Fibroblast of lung (primary cell): ENCODE data around the gene ABL2. TPM values are rescaled to one million over a fixed set of nuclear protein-coding genes. Genes with fewer than 3 reads are reported as not detected.

ENCODE experiments used
- DNase-seq, 2 donors: peaks; one replicate each; pipeline versions ENCODE4 v3.0.0 to v3.0.0-alpha.2; 2010; ENCODE audit warnings: low read depth in 2 of 2
- H2AFZ ChIP-seq: 2 replicates; pipeline ENCODE4 v1.5.1; 2012; ENCODE audit warnings: low read length, control low read depth, inconsistent platforms
- H3K27ac ChIP-seq: 2 replicates; pipeline ENCODE4 v1.5.1; 2011; ENCODE audit warnings: low read length, control low read depth; ENCODE audit not compliant: insufficient read depth
- H3K27me3 ChIP-seq: 2 replicates; pipeline ENCODE4 v1.5.1; 2011; ENCODE audit warnings: mild to moderate bottlenecking, low read length; ENCODE audit not compliant: control insufficient read depth, insufficient read depth
- H3K36me3 ChIP-seq: 2 replicates; pipeline ENCODE4 v1.5.1; 2011; ENCODE audit warnings: low read length; ENCODE audit not compliant: control insufficient read depth, insufficient read depth
- H3K4me1 ChIP-seq: 2 replicates; pipeline ENCODE4 v1.5.1; 2011; ENCODE audit warnings: low read length; ENCODE audit not compliant: control insufficient read depth, insufficient read depth; ENCODE audit errors: extremely low read depth
- H3K4me2 ChIP-seq: 2 replicates; pipeline ENCODE4 v1.5.1; 2011; ENCODE audit warnings: low read length, control low read depth; ENCODE audit not compliant: insufficient read depth; ENCODE audit errors: extremely low read depth
- H3K4me3 ChIP-seq, 4 experiments: fragments of 200-600 bp in 1 of 4; sonication (generic) in 1 of 4; replicated peaks in 1 of 4; 2 replicates each; pipeline ENCODE4 v1.5.1; 2011 to 2016; ENCODE audit warnings: low read length in 4 of 4, low read depth in 3 of 4, mild to moderate bottlenecking in 3 of 4, control low read depth in 2 of 4, inconsistent platforms in 1 of 4, mixed read lengths in 1 of 4; ENCODE audit not compliant: insufficient read depth in 1 of 4; ENCODE audit errors: control extremely low read depth in 1 of 4
- H3K79me2 ChIP-seq: 2 replicates; pipeline ENCODE4 v1.5.1; 2012; ENCODE audit warnings: mild to moderate bottlenecking, low read length, inconsistent platforms; ENCODE audit not compliant: control insufficient read depth, insufficient read depth
- H3K9ac ChIP-seq: 2 replicates; pipeline ENCODE4 v1.5.1; 2011; ENCODE audit warnings: mild to moderate bottlenecking, low read length, control low read depth; ENCODE audit not compliant: insufficient read depth
- H3K9me3 ChIP-seq: 2 replicates; pipeline ENCODE4 v1.5.1; 2012; ENCODE audit warnings: low read depth, low read length; ENCODE audit not compliant: control insufficient read depth, insufficient read depth
- H4K20me1 ChIP-seq: 2 replicates; pipeline ENCODE4 v1.5.1; 2011; ENCODE audit warnings: low read length; ENCODE audit not compliant: control insufficient read depth, insufficient read depth; ENCODE audit errors: extremely low read depth
- CTCF ChIP-seq, 2 donors: IDR thresholded peaks in 1 of 2; conservative IDR thresholded peaks in 1 of 2; 1 replicate in 1 of 2; 2 replicates in 1 of 2; pipeline ENCODE4 v1.5.1; 2011 to 2012; ENCODE audit warnings: low read length in 2 of 2, control low read depth in 1 of 2, inconsistent platforms in 1 of 2, low read depth in 1 of 2, mild to moderate bottlenecking in 1 of 2
- EZH2 ChIP-seq: IDR thresholded peaks from 2 replicates; pipeline ENCODE4 v1.5.1; 2012; ENCODE audit warnings: low read length, control low read depth, mild to moderate bottlenecking; ENCODE audit errors: missing control alignments
- polyA plus RNA-seq, 2 donors: library from polyadenylated mRNA; depleted of rRNA in 1 of 2; stranded (reverse) in 1 of 2; unstranded in 1 of 2; fragments of >200 nt; gene quantifications; 2 replicates each; pipeline ENCODE4 v1.2.1, GENCODE V29; 2011 to 2012; ENCODE audit warnings: missing spikeins in 1 of 2
- total RNA-seq: library from RNA; depleted of rRNA; stranded (reverse); fragments of >200 nt; gene quantifications from 2 replicates; pipeline ENCODE4 v1.2.1, GENCODE V29; 2014

The ABL2 gene
- total and polyA plus RNA-seq, 2 donors (not counting 1 experiment from before 2014, with no cell fraction given): 36.1 to 85.4 TPM

DNA sequence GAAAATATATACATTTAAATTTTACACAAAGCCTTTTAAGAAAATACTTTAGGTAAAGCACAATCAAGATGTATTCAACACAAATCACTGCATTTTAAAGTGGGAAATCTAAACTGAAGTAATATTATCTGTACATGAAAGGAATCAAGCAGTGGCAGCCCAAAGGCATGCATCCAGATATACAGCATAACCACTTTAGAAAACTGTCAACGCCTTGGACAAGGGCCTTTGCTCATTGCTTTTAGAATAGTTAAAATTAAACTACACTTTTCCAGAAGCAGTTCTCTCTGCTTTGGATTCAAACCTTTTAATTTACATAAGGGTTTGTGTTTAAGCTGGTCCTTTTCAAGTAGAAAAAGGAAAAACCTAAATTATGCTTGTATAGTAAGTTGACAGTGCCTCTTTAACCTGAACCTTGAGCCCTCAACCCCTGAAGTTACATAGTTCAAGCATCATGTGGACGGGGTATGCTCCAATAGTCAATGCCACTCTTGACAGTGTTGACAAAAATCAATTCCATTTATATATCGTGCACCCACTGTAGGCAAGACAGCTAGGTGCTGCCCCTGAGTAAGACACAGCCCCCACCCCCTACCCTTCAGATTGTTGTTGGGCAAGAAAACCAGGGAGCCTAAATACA lies 124.7 kb downstream of the ABL2 start:
- peaks cover 41% of the 10 kb centered on the region for H3K79me2 ChIP-seq
- H3K27ac ChIP-seq: no peak overlapping the region
- no peak overlapping the region for H3K4me2 ChIP-seq
- H3K9me3 ChIP-seq: no peaks in the 10 kb centered on the region
- H3K4me1 ChIP-seq: no peaks in the 10 kb centered on the region
- TF ChIP-seq CTCF (conservative IDR thresholded peaks at IDR 0.05 in 1 of 2, IDR thresholded peaks at IDR 0.05 in 1 of 2; ENCODE audit: low read depth in 1 of 2, low read length in 2 of 2) (no peak), EZH2 (no peak)
- peaks cover 27% of the 10 kb centered on the region for H3K36me3 ChIP-seq
- no peak overlapping the region for H3K9ac ChIP-seq
- no peak overlapping the region for H3K4me3 ChIP-seq
- H2AFZ ChIP-seq: no peak overlapping the region
- DNase-seq: no peak
- H4K20me1 ChIP-seq: no peaks in the 10 kb centered on the region
- H3K27me3 ChIP-seq: no peaks in the 10 kb centered on the region

DNA sequence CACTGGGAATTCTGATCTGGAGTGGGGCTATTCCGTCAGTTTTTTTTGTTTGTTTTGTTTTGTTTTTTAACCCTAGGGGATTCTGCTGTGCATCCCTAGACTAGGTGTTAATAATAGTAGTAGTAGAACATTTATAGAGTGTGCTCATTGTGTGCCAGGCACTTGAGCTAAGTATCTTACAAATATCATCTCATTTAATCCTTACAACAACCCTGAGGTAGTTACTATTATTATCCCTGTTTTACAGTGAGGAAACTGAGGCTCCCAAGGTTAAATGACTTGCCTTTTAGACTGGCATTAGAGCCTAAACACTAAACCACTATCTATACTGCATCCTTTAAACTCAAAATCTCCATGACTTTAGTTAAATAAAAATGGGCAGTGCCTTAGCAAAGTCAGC lies 125.5 kb downstream of the ABL2 start:
- H3K27ac ChIP-seq: no peak overlapping the region
- no peak overlapping the region for H3K4me3 ChIP-seq
- no peaks in the 10 kb centered on the region for H3K9me3 ChIP-seq
- no peak overlapping the region for H2AFZ ChIP-seq
- H3K9ac ChIP-seq: no peak overlapping the region
- H3K27me3 ChIP-seq: no peaks in the 10 kb centered on the region
- H3K4me1 ChIP-seq: no peaks in the 10 kb centered on the region
- H3K36me3 ChIP-seq: peaks cover 24% of the 10 kb centered on the region
- no peaks in the 10 kb centered on the region for H4K20me1 ChIP-seq
- TF ChIP-seq EZH2 (no peak), CTCF (conservative IDR thresholded peaks at IDR 0.05 in 1 of 2, IDR thresholded peaks at IDR 0.05 in 1 of 2; ENCODE audit: low read depth in 1 of 2, low read length in 2 of 2) (no peak)
- no peak for DNase-seq
- H3K79me2 ChIP-seq: peaks cover 41% of the 10 kb centered on the region
- no peak overlapping the region for H3K4me2 ChIP-seq

- Histone ChIP-seq H3K27ac (no peak overlapping the region), H3K79me2 (peaks cover 19% of the 10 kb centered on the region), H3K4me1 (no peaks in the 10 kb centered on the region), H3K4me2 (no peak overlapping the region), H3K36me3 (peaks cover 6% of the 10 kb centered on the region), H3K9ac (no peak overlapping the region), H3K27me3 (no peaks in the 10 kb centered on the region), H3K9me3 (no peaks in the 10 kb centered on the region), H2AFZ (no peak overlapping the region), H4K20me1 (no peaks in the 10 kb centered on the region), H3K4me3 (no peak overlapping the region)
- no peak for DNase-seq
- TF ChIP-seq EZH2 (no peak), CTCF (conservative IDR thresholded peaks at IDR 0.05 in 1 of 2, IDR thresholded peaks at IDR 0.05 in 1 of 2; ENCODE audit: low read depth in 1 of 2, low read length in 2 of 2) (no peak)
Measured at GRCh38 chr1:179101566-179101965, 127.9 kb downstream of the ABL2 start.
